Osteoblast (primary cell): ENCODE results near the gene GCAT. TPM values are rescaled to one million over a fixed set of nuclear protein-coding genes. Genes with fewer than 3 reads are reported as not detected.

ENCODE experiments used
- DNase-seq: peaks from one replicate; pipeline ENCODE4 v3.0.0; 2011; ENCODE audit warnings: low spot score, mixed read lengths; ENCODE audit not compliant: insufficient read length; ENCODE audit errors: missing footprints
- H2AFZ ChIP-seq: 2 replicates; pipeline ENCODE4 v1.6.0; 2011; ENCODE audit warnings: mild to moderate bottlenecking, low read length
- H3K27ac ChIP-seq: 2 replicates; pipeline ENCODE4 v1.5.1; 2011; ENCODE audit warnings: mild to moderate bottlenecking, low read depth, low read length, moderate library complexity
- H3K27me3 ChIP-seq: 2 replicates; pipeline ENCODE4 v1.6.0; 2012; ENCODE audit warnings: mild to moderate bottlenecking, control low read depth, inconsistent platforms, low read length, moderate library complexity; ENCODE audit not compliant: insufficient read depth
- H3K36me3 ChIP-seq: 2 replicates; pipeline ENCODE4 v1.5.1; 2011; ENCODE audit warnings: mild to moderate bottlenecking, low read length, control low read depth, moderate library complexity; ENCODE audit not compliant: insufficient read depth
- H3K4me1 ChIP-seq: 2 replicates; pipeline ENCODE4 v1.5.1; 2011; ENCODE audit warnings: mild to moderate bottlenecking, low read length, control low read depth, moderate library complexity; ENCODE audit not compliant: insufficient read depth
- H3K4me2 ChIP-seq: 2 replicates; pipeline ENCODE4 v1.6.0; 2011; ENCODE audit warnings: mild to moderate bottlenecking, low read length; ENCODE audit not compliant: insufficient read depth
- H3K4me3 ChIP-seq: fragments of 200-600 bp; sonication (generic); 3 replicates; pipeline ENCODE4 v1.5.1; 2012; ENCODE audit warnings: mild to moderate bottlenecking, low read length, inconsistent platforms; ENCODE audit not compliant: insufficient read depth
- H3K79me2 ChIP-seq: 2 replicates; pipeline ENCODE4 v1.6.0; 2012; ENCODE audit warnings: mild to moderate bottlenecking, low read length, control low read depth, inconsistent platforms; ENCODE audit not compliant: insufficient read depth
- H3K9me3 ChIP-seq: 2 replicates; pipeline ENCODE4 v1.5.1; 2011; ENCODE audit warnings: low read depth, low read length, control low read depth
- H4K20me1 ChIP-seq: 2 replicates; pipeline ENCODE4 v1.6.0; 2012; ENCODE audit warnings: mild to moderate bottlenecking, low read length, control low read depth; ENCODE audit not compliant: insufficient read depth
- total RNA-seq: library from RNA; depleted of rRNA; stranded (reverse); fragments of >200 nt; gene quantifications from 2 replicates; pipeline ENCODE4 v1.2.3, GENCODE V29; 2012
- TF ChIP-seq, protein P1 (sequence below): IDR thresholded peaks from 2 replicates; pipeline ENCODE4 v1.5.1; 2011; ENCODE audit warnings: mild to moderate bottlenecking, low read depth, low read length, moderate library complexity; ENCODE audit errors: extremely low read depth

GCAT gene
- total RNA-seq, 1 donor, result 26.8 TPM

DNA sequence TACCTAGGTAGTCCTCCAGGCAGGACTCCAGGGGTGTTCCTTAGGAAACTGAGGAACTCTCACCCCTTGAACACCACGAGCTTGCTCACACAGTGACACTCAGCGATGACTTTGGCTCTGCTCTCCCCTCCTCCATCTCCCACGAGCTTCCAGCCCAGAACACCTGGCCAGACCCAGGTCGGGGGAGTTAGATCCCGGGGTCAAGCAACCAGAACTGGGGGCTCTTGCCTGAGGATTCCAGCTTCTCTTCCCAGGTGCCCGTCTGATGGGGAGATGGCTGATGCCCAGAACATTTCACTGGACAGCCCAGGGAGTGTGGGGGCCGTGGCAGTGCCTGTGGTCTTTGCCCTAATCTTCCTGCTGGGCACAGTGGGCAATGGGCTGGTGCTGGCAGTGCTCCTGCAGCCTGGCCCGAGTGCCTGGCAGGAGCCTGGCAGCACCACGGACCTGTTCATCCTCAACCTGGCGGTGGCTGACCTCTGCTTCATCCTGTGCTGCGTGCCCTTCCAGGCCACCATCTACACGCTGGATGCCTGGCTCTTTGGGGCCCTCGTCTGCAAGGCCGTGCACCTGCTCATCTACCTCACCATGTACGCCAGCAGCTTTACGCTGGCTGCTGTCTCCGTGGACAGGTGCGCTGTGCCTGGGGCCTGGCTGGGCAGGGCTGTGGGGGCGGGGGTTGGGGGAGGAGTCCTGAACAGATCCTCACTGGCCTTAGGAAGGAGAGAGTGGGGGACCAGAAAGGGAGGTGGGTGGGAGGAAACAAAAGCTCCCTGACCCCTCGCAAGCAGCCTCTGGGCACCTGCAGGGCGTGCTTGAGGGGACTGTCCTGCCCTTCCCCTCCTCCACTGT, 15.6 kb downstream of the GCAT start, which contains the start of gene GALR3:
Gene GALR3, plus strand, starts transcription at position 249 of the 852 bp plus-strand sequence. Its CDS starts 25 bp downstream, at position 274.
- TF ChIP-seq, protein P1, sequence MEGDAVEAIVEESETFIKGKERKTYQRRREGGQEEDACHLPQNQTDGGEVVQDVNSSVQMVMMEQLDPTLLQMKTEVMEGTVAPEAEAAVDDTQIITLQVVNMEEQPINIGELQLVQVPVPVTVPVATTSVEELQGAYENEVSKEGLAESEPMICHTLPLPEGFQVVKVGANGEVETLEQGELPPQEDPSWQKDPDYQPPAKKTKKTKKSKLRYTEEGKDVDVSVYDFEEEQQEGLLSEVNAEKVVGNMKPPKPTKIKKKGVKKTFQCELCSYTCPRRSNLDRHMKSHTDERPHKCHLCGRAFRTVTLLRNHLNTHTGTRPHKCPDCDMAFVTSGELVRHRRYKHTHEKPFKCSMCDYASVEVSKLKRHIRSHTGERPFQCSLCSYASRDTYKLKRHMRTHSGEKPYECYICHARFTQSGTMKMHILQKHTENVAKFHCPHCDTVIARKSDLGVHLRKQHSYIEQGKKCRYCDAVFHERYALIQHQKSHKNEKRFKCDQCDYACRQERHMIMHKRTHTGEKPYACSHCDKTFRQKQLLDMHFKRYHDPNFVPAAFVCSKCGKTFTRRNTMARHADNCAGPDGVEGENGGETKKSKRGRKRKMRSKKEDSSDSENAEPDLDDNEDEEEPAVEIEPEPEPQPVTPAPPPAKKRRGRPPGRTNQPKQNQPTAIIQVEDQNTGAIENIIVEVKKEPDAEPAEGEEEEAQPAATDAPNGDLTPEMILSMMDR, result no peak
- no peaks in the 10 kb centered on the region for H4K20me1 ChIP-seq
- peaks cover 7% of the 10 kb centered on the region for H3K4me1 ChIP-seq
- no peak within 1 kb of the TSS for H2AFZ ChIP-seq
- H3K27me3 ChIP-seq, result peaks cover 19% of the 10 kb centered on the region
- no peak within 1 kb of the TSS for H3K4me2 ChIP-seq
- no peak within 1 kb of the TSS for H3K27ac ChIP-seq
- no peaks in the 10 kb centered on the region for H3K79me2 ChIP-seq
- no peak within 1 kb of the TSS for H3K4me3 ChIP-seq
- no peaks in the 10 kb centered on the region for H3K36me3 ChIP-seq
- DNase-seq, result peak; percentile 60
- H3K9me3 ChIP-seq, result no peaks in the 10 kb centered on the region

DNA sequence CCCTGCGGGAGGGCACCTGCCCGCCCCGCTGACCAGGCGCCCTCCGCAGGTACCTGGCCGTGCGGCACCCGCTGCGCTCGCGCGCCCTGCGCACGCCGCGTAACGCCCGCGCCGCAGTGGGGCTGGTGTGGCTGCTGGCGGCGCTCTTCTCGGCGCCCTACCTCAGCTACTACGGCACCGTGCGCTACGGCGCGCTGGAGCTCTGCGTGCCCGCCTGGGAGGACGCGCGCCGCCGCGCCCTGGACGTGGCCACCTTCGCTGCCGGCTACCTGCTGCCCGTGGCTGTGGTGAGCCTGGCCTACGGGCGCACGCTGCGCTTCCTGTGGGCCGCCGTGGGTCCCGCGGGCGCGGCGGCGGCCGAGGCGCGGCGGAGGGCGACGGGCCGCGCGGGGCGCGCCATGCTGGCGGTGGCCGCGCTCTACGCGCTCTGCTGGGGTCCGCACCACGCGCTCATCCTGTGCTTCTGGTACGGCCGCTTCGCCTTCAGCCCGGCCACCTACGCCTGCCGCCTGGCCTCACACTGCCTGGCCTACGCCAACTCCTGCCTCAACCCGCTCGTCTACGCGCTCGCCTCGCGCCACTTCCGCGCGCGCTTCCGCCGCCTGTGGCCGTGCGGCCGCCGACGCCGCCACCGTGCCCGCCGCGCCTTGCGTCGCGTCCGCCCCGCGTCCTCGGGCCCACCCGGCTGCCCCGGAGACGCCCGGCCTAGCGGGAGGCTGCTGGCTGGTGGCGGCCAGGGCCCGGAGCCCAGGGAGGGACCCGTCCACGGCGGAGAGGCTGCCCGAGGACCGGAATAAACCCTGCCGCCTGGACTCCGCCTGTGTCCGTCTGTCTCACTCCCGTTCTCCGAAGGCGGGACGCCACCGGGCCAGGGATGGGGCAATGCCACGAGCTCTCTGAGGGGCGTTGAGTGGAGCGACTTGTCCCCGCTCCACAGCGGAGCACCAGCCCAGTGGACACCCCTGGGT, 17.2 kb downstream of the GCAT start:
- no peaks in the 10 kb centered on the region for H3K4me1 ChIP-seq
- peaks cover 12% of the 10 kb centered on the region for H3K27me3 ChIP-seq
- peak overlapping the region; percentile 43 for H3K4me3 ChIP-seq
- no peaks in the 10 kb centered on the region for H3K36me3 ChIP-seq
- DNase-seq, result peak; percentile 91
- H3K4me2 ChIP-seq, result peak overlapping the region; percentile 65
- TF ChIP-seq, protein P1, result no peak
- no peaks in the 10 kb centered on the region for H3K79me2 ChIP-seq
- no peak overlapping the region for H3K27ac ChIP-seq
- no peak overlapping the region for H2AFZ ChIP-seq
- no peaks in the 10 kb centered on the region for H3K9me3 ChIP-seq
- H4K20me1 ChIP-seq, result no peaks in the 10 kb centered on the region

DNA sequence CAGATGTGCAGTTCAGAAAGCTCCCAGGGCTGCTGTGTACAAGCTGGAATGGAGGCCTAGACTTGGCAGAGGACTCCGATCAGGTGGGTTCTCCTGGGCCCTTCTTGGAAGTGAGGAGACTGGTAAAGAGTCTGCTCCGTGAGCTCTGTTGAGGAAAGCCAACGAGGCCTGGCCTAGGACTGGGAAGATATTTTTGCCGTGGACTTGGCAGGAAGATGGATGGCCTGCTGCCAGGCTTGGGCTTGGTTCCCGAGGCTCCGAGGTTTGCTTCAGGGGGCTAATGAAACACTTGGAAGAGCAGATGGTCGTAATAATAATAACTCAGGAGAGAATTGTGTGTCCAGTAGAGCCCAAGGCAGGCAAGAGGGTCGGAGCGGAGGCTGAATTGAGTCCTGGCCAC, 19.3 kb downstream of the GCAT start:
- peak; percentile 86 for DNase-seq
- TF ChIP-seq, protein P1, result no peak
- H3K4me1 ChIP-seq, result no peaks in the 10 kb centered on the region

More for the DNA sequence above, 19.3 kb downstream of the GCAT start:
- H3K9me3 ChIP-seq, result no peaks in the 10 kb centered on the region
- peaks cover 18% of the 10 kb centered on the region for H3K36me3 ChIP-seq
- H3K27ac ChIP-seq, result no peak overlapping the region
- H4K20me1 ChIP-seq, result no peaks in the 10 kb centered on the region
- no peaks in the 10 kb centered on the region for H3K79me2 ChIP-seq
- no peak overlapping the region for H2AFZ ChIP-seq
- peaks cover 8% of the 10 kb centered on the region for H3K27me3 ChIP-seq
- no peak overlapping the region for H3K4me2 ChIP-seq
- no peak overlapping the region for H3K4me3 ChIP-seq
